MM.1S (cell line): ENCODE measurements around the gene TTC28.

Source experiments
- EZH2phosphoT487 ChIP-seq: fragments of 300-600 bp; sonication (generic); IDR thresholded peaks from 2 replicates; pipeline ENCODE4 v1.6.1; 2018; ENCODE audit warnings: antibody characterized with exemption, low read length
- TF ChIP-seq, protein P1 (sequence below): fragments of 300-600 bp; sonication (generic); IDR thresholded peaks from 2 replicates; pipeline ENCODE4 v1.5.1; 2016; ENCODE audit warnings: antibody characterized with exemption, low read length, mixed read lengths

DNA sequence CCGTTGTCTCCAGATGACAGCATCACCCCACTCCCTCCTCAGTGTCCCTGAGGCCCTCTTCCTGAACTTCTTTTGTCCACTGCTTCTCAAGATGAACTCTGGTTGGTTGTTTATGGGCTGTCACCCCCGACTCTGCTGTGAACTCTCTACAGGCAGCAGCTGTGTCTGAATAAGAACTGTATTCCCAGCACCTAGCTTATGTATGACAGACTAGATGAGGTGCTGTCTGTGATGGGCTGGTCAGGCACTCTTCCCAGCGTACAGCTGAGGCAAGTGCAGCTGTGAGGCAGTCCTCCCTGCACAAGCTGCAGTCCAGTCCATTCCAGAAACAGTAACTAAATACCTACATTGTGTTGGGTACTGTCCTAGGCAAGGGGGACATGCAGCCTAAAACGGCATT is 649.2 kb downstream of the TTC28 start:
- TF ChIP-seq, protein P1, sequence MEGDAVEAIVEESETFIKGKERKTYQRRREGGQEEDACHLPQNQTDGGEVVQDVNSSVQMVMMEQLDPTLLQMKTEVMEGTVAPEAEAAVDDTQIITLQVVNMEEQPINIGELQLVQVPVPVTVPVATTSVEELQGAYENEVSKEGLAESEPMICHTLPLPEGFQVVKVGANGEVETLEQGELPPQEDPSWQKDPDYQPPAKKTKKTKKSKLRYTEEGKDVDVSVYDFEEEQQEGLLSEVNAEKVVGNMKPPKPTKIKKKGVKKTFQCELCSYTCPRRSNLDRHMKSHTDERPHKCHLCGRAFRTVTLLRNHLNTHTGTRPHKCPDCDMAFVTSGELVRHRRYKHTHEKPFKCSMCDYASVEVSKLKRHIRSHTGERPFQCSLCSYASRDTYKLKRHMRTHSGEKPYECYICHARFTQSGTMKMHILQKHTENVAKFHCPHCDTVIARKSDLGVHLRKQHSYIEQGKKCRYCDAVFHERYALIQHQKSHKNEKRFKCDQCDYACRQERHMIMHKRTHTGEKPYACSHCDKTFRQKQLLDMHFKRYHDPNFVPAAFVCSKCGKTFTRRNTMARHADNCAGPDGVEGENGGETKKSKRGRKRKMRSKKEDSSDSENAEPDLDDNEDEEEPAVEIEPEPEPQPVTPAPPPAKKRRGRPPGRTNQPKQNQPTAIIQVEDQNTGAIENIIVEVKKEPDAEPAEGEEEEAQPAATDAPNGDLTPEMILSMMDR, result no peak
- TF ChIP-seq EZH2phosphoT487, result no peak
